BLaER1 (cell line): ENCODE measurements around the gene PTPN2.

ENCODE experiments used
- H3K27ac ChIP-seq: shearing (Covaris generic); formaldehyde crosslinking; 2 replicates; pipeline ENCODE4 v1.8.1; 2022
- H3K27me3 ChIP-seq: shearing (Covaris generic); formaldehyde crosslinking; 2 replicates; pipeline ENCODE4 v1.8.1; 2022
- H3K36me3 ChIP-seq: shearing (Covaris generic); formaldehyde crosslinking; 2 replicates; pipeline ENCODE4 v1.8.1; 2022
- H3K4me1 ChIP-seq: shearing (Covaris generic); formaldehyde crosslinking; 2 replicates; pipeline ENCODE4 v1.8.1; 2022
- H3K4me2 ChIP-seq: shearing (Covaris generic); formaldehyde crosslinking; 2 replicates; pipeline ENCODE4 v1.8.1; 2022
- H3K4me3 ChIP-seq: shearing (Covaris generic); formaldehyde crosslinking; 2 replicates; pipeline ENCODE4 v1.8.1; 2022
- H3K9ac ChIP-seq: shearing (Covaris generic); formaldehyde crosslinking; 2 replicates; pipeline ENCODE4 v1.8.1; 2022
- H3K9me3 ChIP-seq: shearing (Covaris generic); formaldehyde crosslinking; 2 replicates; pipeline ENCODE4 v1.8.1; 2022
- H4K20me1 ChIP-seq: shearing (Covaris generic); formaldehyde crosslinking; 2 replicates; pipeline ENCODE4 v1.8.1; 2022
- Cebpa-rat ChIP-seq: shearing (Covaris generic); IDR thresholded peaks from 2 replicates; pipeline ENCODE4 v1.8.1; 2022

Gene PTPN2

GRCh38 chr18:12837747-12838146 lies 46.3 kb downstream of the PTPN2 start:
- Histone ChIP-seq H3K9me3 (peaks cover 5% of the 10 kb centered on the region), H3K36me3 (peaks cover 57% of the 10 kb centered on the region), H3K27me3 (no peaks in the 10 kb centered on the region), H3K27ac (peak overlapping the region; percentile 72; the same call in 1 of the 2 replicates), H3K4me1 (peaks cover 38% of the 10 kb centered on the region), H3K4me2 (peak overlapping the region; percentile 81), H3K4me3 (no peak overlapping the region), H3K9ac (no peak overlapping the region), H4K20me1 (peaks cover 18% of the 10 kb centered on the region)
- no peak for TF ChIP-seq Cebpa-rat

DNA sequence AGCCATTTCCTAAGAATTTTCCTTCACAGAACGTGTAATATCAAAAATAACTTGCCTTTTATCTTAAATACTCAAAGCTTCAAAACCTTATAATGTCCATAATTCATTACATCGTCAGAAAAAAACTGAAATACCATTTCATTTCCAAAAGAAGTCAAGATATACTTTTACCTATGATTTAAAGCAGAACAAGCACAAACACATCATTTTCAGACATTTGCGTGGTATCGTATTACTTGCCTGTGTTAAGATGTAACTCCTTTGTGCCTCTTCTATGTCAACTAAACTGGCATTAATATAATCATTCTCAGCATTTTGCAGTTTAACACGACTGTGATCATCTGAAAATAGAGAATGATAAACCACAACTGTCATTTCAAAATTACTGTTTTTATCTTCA lies 47.5 kb downstream of the PTPN2 start:
- no peaks in the 10 kb centered on the region for H3K9me3 ChIP-seq
- peaks cover 38% of the 10 kb centered on the region for H3K4me1 ChIP-seq
- peaks cover 18% of the 10 kb centered on the region for H4K20me1 ChIP-seq
- H3K4me3 ChIP-seq, result no peak overlapping the region
- no peak overlapping the region for H3K27ac ChIP-seq
- H3K27me3 ChIP-seq, result no peaks in the 10 kb centered on the region
- H3K36me3 ChIP-seq, result peaks cover 58% of the 10 kb centered on the region
- H3K4me2 ChIP-seq, result no peak overlapping the region
- no peak for TF ChIP-seq Cebpa-rat
- H3K9ac ChIP-seq, result no peak overlapping the region

DNA sequence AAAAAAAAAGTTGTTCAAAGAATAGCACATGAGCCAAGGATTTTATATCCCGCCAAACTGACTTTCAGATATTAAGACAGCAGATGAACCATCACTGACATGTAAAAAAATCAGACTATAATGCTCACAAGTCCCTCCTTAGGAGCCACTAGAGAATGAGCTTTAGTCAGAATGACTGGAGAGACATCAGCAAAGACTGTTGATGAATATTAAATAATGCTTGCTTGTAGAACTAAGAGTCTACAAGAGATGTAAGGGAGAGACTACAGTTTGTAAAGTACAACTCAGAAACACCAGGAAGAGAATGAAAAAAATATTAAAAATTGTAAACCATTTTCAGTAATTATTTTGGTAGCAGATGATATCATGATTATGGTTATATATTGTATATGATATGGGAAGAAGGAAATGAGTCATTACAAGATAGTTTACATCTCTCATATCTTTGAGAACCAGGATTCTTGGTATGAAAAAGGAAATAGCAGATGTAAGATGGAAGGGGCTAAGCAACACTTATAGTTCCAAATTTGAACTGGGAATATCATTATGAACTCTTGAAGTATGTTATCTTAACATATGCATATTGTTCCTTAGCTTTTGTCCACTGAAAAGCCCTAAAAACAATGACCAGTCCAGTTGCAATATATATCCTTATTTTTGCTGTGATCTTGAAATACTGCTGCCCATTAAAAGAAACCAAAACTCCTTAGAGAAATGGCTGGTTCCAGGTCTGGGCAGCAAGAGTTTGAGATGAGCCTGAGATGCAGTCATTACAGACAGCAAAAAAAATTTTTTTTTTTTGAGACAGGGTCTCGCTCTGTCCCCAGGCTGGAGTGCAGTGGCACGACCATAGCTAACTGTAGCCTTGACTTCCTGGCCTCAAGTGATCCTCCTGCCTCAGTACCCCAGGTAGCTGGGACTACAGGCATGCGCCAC lies 55.7 kb downstream of the PTPN2 start:
- no peak overlapping the region for H3K4me2 ChIP-seq
- H3K9ac ChIP-seq, result no peak overlapping the region
- H3K36me3 ChIP-seq, result peaks cover 97% of the 10 kb centered on the region
- no peak for TF ChIP-seq Cebpa-rat
- no peaks in the 10 kb centered on the region for H4K20me1 ChIP-seq
- H3K27me3 ChIP-seq, result no peaks in the 10 kb centered on the region
- H3K4me3 ChIP-seq, result no peak overlapping the region
- no peaks in the 10 kb centered on the region for H3K4me1 ChIP-seq
- H3K9me3 ChIP-seq, result peaks cover 30% of the 10 kb centered on the region
- H3K27ac ChIP-seq, result no peak overlapping the region

DNA sequence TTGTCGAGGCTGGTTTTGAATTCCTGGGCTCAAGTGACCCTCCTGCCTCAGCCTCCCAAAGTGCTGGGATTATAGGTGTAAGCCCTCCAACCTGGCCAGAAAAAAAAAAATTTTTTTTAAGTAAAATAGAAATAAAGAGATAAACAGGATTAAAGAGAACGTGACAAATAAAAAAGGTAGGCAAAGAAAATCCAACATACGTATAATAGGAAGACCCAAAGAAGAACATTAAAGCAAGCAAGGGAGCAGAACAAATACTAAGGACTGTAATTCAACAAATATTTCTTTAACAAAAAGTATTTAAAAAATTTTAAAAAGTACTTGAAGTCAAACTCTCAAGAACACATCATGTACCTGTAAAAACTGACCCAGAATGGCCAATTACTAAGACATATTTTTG lies 56.4 kb downstream of the PTPN2 start:
- Histone ChIP-seq H3K9me3 (peaks cover 30% of the 10 kb centered on the region), H3K27me3 (no peaks in the 10 kb centered on the region), H3K4me3 (no peak overlapping the region), H4K20me1 (no peaks in the 10 kb centered on the region), H3K27ac (no peak overlapping the region), H3K36me3 (peaks cover 97% of the 10 kb centered on the region), H3K4me2 (no peak overlapping the region), H3K4me1 (no peaks in the 10 kb centered on the region), H3K9ac (no peak overlapping the region)
- TF ChIP-seq Cebpa-rat, result no peak

DNA sequence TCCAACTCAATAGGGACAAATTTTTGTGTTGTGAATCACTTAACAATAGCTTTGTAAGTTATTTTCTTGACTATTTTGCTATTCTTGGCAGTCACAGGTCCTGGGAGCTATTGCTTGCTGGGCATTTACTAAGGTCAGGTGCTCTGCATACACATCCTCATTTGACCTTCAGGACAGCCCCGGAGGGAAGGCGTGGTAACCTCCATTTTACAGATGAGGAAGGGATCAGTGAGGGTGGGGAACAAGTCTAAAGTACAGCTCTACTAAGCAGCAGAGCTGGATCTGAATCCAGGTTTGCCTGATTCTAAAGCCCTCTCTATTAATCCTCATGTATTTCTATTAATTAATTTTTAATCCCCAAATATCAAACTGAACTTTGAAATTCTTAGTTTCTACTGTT lies 58.8 kb downstream of the PTPN2 start:
- Histone ChIP-seq H4K20me1 (no peaks in the 10 kb centered on the region; the same call in 1 of the 2 replicates), H3K9ac (no peak overlapping the region), H3K4me1 (no peaks in the 10 kb centered on the region), H3K36me3 (peaks cover 98% of the 10 kb centered on the region), H3K4me3 (no peak overlapping the region), H3K27ac (no peak overlapping the region), H3K4me2 (no peak overlapping the region), H3K27me3 (no peaks in the 10 kb centered on the region), H3K9me3 (peaks cover 30% of the 10 kb centered on the region)
- no peak for TF ChIP-seq Cebpa-rat

DNA sequence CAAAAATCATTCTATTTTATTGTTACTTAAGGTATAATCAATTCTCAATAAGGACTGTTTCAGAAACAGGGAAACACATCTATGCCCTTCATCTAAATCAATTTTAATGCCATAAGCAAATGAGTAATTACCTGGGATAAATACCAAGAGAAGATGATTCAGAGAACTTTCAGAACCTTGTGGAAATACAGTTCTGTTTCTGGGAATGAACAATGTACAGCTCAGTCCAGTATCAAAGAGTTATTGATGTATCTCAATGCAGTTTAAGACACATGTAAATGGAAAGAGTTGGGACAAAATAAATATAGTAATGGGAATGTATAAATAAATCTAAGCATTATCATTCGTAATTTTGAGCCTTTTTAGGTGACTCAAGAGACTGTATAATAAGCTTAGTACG lies 60.1 kb downstream of the PTPN2 start:
- peaks cover 25% of the 10 kb centered on the region for H3K9me3 ChIP-seq
- H4K20me1 ChIP-seq, result no peaks in the 10 kb centered on the region; the same call in 1 of the 2 replicates
- H3K27me3 ChIP-seq, result no peaks in the 10 kb centered on the region
- no peak for TF ChIP-seq Cebpa-rat
- no peak overlapping the region for H3K9ac ChIP-seq
- H3K4me2 ChIP-seq, result no peak overlapping the region
- no peak overlapping the region for H3K4me3 ChIP-seq
- H3K36me3 ChIP-seq, result peaks cover 89% of the 10 kb centered on the region
- H3K27ac ChIP-seq, result no peak overlapping the region
- peaks cover 8% of the 10 kb centered on the region for H3K4me1 ChIP-seq

DNA sequence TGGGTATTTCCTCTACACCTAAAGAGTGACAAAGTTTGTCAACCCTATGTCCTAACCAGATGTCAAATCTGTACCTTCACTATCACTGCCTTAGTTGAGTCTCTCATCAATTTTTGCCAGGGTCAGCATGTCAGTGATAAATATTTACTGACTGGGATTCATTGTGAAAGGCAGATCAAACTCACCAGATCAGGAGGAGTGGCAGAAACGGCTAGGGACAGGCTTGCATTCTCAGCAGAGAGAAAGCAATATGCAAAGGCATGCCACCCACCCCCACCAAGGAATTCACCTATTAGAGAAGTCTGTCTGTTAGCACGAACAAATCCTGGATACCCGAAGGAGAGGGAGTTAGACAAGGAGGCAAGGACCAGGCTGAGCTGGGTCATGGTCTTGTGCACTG lies 62.6 kb downstream of the PTPN2 start:
- Histone ChIP-seq H3K27me3 (no peaks in the 10 kb centered on the region), H3K27ac (no peak overlapping the region), H3K4me1 (peaks cover 8% of the 10 kb centered on the region), H3K36me3 (peaks cover 84% of the 10 kb centered on the region), H3K9ac (no peak overlapping the region), H4K20me1 (no peaks in the 10 kb centered on the region; the same call in 1 of the 2 replicates), H3K4me3 (no peak overlapping the region), H3K9me3 (0 out of 2 replicates have a peak, but pooled peaks cover 4% of the 10 kb centered on the region), H3K4me2 (no peak overlapping the region)
- TF ChIP-seq Cebpa-rat, result no peak

GRCh38 chr18:12820506-12820905 lies 63.5 kb downstream of the PTPN2 start:
- no peaks in the 10 kb centered on the region; the same call in 1 of the 2 replicates for H4K20me1 ChIP-seq
- no peak overlapping the region for H3K27ac ChIP-seq
- H3K4me1 ChIP-seq, result peaks cover 8% of the 10 kb centered on the region
- no peaks in the 10 kb centered on the region for H3K27me3 ChIP-seq
- H3K4me3 ChIP-seq, result no peak overlapping the region
- H3K4me2 ChIP-seq, result no peak overlapping the region
- no peaks in the 10 kb centered on the region for H3K9me3 ChIP-seq
- TF ChIP-seq Cebpa-rat, result no peak
- H3K9ac ChIP-seq, result no peak overlapping the region
- H3K36me3 ChIP-seq, result peaks cover 84% of the 10 kb centered on the region

DNA sequence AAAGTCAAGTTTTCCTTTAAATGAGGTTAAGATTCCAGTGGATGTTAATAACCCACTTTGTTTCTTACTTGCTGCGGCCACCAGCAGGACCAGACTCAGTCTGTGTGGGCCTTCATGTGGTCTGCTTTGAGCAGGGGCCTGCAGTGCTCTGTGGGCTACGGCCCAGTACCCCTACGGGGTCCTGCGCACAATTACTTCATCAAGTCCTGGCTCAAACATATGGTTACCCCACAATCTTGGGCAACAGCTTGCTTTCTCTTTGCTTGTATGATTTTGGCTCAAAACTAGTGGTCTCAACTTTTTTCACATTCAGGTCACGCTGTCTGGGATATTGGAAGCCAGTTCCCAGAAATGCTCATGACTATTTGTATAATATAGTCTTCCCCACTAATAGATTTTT lies 64.2 kb downstream of the PTPN2 start:
- H4K20me1 ChIP-seq, result no peaks in the 10 kb centered on the region; the same call in 1 of the 2 replicates
- no peaks in the 10 kb centered on the region for H3K9me3 ChIP-seq
- H3K4me1 ChIP-seq, result peaks cover 8% of the 10 kb centered on the region
- H3K27me3 ChIP-seq, result no peaks in the 10 kb centered on the region
- no peak for TF ChIP-seq Cebpa-rat
- H3K4me2 ChIP-seq, result 0 out of 2 replicates have a peak overlapping the region, but pooled peaks have one; percentile 2
- H3K4me3 ChIP-seq, result no peak overlapping the region
- peaks cover 84% of the 10 kb centered on the region for H3K36me3 ChIP-seq
- H3K9ac ChIP-seq, result no peak overlapping the region
- no peak overlapping the region for H3K27ac ChIP-seq

GRCh38 chr18:12819322-12819721 lies 64.7 kb downstream of the PTPN2 start:
- 0 out of 2 replicates have a peak overlapping the region, but pooled peaks have one; percentile 2 for H3K4me2 ChIP-seq

More at GRCh38 chr18:12819322-12819721, 64.7 kb downstream of the PTPN2 start:
- no peak overlapping the region for H3K9ac ChIP-seq
- H3K27me3 ChIP-seq, result no peaks in the 10 kb centered on the region
- H3K9me3 ChIP-seq, result no peaks in the 10 kb centered on the region
- no peak overlapping the region for H3K27ac ChIP-seq
- H3K4me3 ChIP-seq, result no peak overlapping the region
- H3K4me1 ChIP-seq, result peaks cover 8% of the 10 kb centered on the region
- H4K20me1 ChIP-seq, result no peaks in the 10 kb centered on the region; the same call in 1 of the 2 replicates
- peaks cover 84% of the 10 kb centered on the region for H3K36me3 ChIP-seq
- no peak for TF ChIP-seq Cebpa-rat
